ENCODE results near the gene SMIM5.

Gene SMIM5

DNA sequence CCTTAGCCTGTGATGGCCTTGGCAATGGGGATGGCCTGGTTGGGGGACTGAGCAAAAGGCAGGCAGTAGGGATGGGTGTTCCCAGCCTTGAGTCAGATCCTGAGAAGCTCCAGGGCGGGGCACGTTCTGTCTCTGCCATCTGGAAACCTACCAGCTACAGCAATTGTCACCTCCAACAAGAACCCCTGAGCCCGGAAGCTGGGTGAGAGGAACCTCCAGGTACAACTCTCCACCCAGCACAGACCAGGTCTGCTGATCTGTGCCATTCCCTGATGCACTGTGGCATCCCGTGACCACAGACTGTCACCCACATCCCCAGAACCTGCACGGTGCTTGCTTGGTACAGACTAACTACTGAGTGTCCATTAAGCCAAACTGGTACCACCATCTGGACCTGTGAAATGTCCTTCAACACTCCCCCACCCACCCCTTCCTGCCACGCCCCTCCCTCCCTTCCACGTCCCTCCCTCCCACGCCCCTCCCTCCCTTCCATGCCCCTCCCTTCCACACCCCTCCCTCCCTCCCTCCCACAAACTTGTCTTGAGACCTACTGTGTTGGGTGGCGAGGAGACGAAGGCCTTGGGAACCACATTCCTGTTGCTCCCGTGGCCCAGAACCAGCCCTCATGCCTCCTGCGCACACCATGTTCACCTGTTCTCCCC is 29.1 kb upstream of the SMIM5 start:
- no peak for DNase-seq

DNA sequence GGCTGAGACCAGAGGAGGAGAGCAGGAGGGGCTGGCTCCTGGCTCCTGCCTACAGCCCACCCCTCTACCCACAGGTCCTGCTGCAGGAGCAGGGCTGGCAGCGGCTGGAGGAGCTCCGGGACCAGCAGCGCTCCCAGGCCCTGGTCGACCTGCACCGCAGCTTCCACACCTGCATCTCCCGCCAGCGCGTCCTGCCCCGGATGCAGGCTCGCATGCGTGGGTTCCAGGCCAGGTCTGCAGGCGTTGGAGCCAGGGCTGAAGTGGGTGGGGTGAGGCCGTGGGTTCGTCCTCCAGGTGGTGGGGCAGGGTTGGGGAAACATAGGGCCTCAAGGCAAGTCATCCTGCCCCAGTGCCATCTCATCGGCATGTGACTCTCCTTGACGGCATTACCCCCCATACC is 27.4 kb upstream of the SMIM5 start:
- no peak for DNase-seq

GRCh38 chr17:75607086-75607485 is 26.1 kb upstream of the SMIM5 start:
- no peak for DNase-seq

DNA sequence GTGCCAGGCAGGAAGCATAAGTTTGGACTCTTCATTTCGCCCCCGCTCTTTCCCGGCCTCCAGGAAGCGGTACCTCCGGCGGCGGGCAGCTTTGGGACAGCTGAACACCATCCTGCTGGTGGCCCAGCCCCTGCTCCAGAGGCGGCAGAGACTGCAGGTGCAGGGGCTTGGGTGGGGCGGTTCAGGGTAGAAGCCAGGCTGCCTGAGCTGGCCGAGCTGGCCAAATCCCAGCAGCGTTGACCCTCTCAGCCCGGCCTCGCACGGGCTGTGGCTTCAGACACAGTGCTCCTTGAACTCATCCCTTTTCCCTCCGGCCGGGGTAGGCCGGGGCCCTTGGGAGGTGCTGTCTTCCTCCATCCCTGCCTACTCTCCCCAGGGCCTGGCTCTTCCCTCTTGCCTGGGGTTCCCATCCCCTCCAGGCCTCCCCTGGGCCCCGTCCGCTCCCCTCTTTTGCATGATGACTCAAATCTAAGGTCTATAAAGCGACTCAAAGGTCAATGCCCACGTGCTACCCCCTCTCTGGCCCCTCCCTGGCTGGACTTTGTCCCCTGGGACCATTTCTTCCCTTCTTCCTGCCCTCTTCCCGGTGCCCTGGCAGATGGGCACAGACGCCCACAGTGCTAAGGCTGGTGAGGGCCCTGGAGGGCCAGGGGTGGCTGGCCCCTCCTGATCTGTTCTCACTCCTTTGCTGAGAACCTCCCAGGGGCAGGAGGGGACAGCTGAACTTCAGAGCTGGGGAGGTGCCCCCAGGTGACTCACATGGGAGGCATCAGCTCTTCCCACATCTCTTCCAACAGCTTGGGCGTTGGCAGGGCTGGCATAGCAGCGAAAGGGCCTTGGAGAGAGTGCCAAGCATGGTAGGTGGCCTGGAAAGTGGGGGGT is 22.9 kb upstream of the SMIM5 start:
- DNase-seq = no peak

DNA sequence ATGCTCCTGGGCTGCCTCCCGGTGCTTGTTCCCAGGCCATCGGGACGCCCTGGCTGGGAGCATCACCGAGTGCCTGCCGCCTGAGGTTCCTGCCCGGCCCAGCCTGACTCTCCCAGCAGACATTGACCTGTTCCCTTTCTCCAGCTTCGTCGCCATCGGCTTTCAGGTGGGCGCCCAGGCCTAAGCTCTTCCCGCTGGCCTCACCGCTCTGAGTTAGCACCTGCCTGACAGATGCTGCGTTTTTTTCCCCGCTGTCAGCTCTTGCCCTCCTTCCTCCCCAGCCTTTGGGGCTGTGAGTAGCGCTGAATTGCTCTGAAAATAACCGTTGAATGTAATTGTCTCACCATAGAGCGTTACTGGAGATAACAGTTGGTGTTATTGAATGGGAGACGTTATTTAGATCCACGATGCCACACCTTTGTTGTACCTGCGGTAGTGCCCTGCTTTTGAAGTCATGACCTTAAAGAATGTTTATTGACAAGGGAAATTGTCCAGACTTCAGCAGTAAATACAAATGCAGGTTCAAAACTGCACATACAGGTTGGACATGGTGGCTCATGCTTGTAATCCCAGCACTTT is 21.3 kb upstream of the SMIM5 start:
- no peak for DNase-seq

- DNase-seq = no peak
These were observed 20.2 kb upstream of the SMIM5 start for GRCh38 chr17:75612906-75613626.

GRCh38 chr17:75614006-75614405 is 19.2 kb upstream of the SMIM5 start:
- no peak for DNase-seq

- no peak for DNase-seq
These were observed 18.5 kb upstream of the SMIM5 start for GRCh38 chr17:75614556-75615270.

DNA sequence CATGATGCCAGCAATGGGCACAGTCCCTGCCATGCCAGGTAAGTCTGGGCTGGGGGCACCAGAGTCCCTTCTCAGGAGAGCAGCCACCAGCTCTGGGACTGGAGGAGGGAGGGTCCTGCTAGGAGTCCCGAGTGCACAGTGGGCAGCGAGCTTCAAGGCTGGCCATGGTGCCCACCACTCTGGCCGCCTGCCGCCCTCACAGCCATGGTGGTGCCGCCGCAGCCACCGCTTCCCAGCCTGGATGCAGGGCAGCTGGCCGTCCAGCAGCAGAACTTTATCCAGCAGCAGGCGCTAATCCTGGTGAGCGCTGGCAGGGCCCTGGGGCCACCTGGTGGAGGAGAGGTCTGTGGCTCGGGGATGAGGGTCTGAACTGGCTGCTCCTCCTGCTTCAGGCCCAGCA is 17.9 kb upstream of the SMIM5 start:
- no peak for DNase-seq

DNA sequence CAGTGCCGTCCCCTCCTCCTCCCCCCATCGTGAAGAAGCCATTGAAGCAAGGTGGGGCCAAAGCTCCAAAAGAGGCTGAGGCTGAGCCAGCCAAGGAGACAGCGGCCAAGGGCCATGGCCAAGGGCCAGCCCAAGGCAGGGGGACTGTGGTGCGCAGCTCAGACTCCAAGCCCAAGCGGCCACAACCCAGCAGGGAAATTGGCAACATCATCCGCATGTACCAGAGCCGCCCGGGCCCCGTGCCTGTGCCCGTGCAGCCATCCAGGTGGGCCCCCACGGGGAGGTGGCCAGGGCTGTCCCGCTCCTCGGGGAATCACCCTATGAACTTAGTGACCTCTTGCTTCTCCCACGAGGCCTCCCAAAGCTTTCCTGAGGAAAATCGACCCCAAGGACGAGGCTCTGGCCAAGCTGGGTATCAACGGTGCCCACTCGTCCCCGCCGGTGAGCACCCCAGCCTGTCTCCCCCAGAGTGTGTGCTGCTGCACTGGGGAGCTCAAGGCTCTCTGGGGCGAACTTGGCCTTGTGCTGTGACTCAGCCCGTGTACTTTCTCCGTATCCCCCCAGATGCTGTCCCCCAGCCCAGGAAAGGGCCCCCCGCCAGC is 16.6 kb upstream of the SMIM5 start:
- DNase-seq = no peak

GRCh38 chr17:75617218-75617617 is 16.0 kb upstream of the SMIM5 start:
- DNase-seq = no peak

GRCh38 chr17:75617675-75618074 is 15.6 kb upstream of the SMIM5 start:
- no peak for DNase-seq

DNA sequence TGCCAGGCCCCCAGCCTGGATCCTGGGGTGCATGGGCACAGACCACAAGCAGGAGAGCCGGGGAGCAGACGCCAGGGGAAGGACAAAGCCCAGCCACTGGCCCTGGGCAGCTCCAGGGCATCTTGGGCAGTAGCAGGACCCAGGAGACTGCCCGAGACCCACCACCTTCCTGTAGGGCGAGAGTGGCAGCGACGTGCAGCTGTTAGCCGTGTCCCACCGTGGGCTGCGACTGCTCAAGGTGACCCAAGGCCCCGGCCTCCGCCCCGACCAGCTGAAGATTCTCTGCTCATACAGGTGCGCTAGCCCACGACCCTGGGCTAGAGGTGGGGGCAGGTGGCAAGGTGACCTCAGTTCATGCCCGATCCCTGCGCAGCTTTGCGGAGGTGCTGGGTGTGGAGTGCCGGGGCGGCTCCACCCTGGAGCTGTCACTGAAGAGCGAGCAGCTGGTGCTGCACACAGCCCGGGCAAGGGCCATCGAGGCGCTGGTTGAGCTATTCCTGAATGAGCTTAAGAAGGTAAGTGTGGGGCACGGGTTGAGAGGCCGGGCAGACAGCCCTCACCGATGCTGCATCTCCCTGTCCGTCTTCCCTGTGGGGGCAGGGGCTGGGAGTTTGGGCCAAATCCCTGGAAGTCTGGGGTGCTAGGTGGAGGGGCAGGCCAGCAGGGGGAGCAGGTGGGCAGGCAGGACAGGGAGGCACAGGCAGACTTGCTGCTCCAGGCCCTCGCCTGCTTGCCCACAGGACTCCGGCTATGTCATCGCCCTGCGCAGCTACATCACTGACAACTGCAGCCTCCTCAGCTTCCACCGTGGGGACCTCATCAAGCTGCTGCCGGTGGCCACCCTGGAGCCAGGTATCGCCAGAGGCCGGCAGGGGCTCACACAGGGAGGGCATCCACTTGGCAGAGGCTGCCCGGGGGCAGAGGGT is 13.5 kb upstream of the SMIM5 start:
- DNase-seq = no peak

DNA sequence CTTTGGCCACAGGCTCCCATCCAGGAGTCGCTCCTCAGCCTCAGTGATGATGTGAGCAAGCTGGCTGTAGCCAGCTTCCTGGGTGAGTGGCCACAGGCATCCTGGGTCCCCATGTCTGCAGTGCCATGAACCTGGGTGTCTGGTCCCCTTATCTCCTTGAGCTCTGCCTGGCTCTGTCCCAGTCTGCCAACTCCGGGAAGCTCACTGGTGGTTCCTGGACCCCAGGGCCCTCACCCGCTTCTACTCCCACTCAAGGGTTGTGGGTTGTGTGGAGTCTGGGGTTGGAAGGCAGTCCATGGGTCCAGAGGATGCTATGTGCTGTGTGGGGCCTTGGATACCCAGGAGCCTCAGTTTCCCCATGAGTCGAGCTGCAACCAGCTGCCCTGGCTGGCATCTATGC is 11.7 kb upstream of the SMIM5 start:
- DNase-seq = no peak

DNA sequence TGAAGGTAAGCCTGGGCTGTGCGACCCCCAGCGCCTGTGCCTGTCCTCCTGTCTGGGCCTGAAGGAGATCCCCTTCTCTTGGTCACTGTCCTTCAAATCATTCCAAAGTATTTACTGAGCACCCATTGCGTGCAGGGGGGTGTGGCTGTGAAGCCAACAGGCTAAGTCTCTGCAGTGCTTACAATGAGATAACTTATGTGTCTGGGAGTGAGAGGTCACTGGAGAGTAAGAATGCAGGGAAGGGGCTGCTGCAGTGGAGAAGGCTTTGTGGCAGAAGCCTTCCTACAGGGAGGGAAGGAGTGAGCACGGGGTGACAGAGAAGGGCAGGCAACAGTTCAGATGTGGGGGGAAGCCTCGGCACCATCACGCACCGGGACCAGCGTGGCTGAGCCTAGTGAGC is 11.2 kb upstream of the SMIM5 start:
- no peak for DNase-seq

DNA sequence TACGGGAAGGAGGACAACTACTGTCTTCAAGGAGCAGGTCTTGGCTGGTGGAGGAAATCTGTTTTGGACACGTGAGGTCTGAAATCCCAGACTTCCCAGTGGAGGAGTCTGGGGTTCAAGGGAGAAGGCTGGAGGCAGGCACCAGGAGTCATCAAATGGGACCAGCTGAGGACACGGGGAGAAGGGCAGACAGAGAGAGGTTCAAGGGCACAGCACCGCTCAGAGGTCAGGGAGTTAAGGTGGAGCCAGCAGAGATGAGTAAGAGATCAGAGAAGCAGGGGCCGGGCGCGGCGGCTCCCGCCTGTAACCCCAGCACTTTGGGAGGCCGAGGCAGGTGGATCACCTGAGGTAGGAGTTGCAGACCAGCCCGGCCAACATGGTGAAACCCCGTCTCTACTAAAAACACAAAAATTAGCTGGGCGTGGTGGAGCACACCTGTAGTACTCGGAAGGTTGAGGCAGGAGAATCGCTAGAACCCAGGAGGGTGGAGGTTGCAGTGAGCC is 10.4 kb upstream of the SMIM5 start:
- no peak for DNase-seq

GRCh38 chr17:75623386-75623785 is 9.8 kb upstream of the SMIM5 start:
- DNase-seq = no peak

DNA sequence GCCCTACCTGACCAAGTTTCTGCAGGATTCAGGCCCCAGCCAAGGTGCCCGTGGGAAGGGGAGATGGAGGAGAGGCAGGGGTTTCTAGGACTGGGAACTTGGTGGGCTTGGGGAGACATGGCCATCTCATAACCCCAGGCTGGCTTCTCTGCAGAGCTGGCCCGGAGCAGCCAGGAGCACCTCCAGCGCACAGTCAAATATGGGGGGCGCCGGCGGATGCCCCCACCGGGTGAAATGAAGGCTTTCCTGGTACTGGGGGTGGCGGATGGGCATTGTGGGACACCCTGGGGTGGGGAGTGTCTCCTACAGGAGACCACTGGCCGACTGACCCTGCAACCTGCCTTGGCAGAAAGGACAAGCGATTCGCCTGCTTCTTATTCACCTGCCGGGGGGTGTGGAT is 9.2 kb upstream of the SMIM5 start:
- DNase-seq = no peak

DNA sequence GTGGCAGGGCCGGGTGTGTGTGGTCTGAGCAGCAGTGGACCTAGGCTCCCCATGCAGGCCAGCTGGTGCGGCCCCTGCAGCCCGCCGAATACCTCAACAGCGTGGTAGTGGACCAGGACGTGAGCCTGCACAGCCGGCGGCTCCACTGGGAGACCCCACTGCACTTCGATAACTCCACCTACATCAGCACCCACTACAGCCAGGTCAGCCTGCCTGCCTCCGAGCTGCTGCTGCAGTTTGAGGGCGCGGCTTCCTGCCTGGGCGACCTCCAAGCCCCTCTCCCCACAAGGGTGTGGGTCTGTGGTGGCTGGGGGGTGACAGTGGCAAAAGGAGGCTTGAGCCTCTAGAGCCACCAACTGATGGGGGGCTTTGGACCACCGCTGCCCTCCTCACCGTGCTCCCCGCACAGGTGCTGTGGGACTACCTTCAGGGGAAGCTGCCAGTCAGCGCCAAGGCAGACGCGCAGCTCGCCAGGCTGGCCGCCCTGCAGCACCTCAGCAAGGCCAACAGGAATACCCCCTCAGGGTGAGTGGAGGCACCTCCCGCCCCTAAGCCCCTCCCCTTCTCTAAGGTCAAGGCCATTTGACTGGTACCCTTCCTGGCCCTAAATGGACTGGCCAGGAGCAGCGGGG is 8.4 kb upstream of the SMIM5 start:
- no peak for DNase-seq

GRCh38 chr17:75625813-75626486 is 7.3 kb upstream of the SMIM5 start:
- no peak for DNase-seq
